ENCODE data around the gene WDR62.

Gene WDR62

GRCh38 chr19:36054733-36055686, at the start of gene WDR62:
TSS of gene WDR62 (plus strand) at chr19:36054897. CDS start at chr19:36054972, 75 bp downstream.
- peak; percentile 98 for DNase-seq

- DNase-seq = no peak
Measured at GRCh38 chr19:36006955-36007354, 47.7 kb upstream of the WDR62 start.

- DNase-seq = no peak
Measured at GRCh38 chr19:36008336-36008978, 46.2 kb upstream of the WDR62 start, which contains the start of gene SYNE4. TSS of gene SYNE4 (minus strand) at chr19:36008813. CDS start at chr19:36008681, 132 bp downstream.

- DNase-seq = peak; percentile 83
Measured at GRCh38 chr19:36009220-36009619, 45.5 kb upstream of the WDR62 start.

GRCh38 chr19:36009633-36010379, 44.9 kb upstream of the WDR62 start:
- DNase-seq = no peak

GRCh38 chr19:36010402-36010801, 44.3 kb upstream of the WDR62 start:
- DNase-seq = no peak

GRCh38 chr19:36013280-36014011, 41.3 kb upstream of the WDR62 start:
- DNase-seq = peak; percentile 65

- peak; percentile 100 for DNase-seq
Measured at GRCh38 chr19:36014012-36014924, 40.4 kb upstream of the WDR62 start, which contains the start of gene ALKBH6. TSS of gene ALKBH6 (minus strand) at chr19:36014213. CDS start at chr19:36013397, 816 bp downstream.

- no peak for DNase-seq
Measured at GRCh38 chr19:36019061-36019670, 35.5 kb upstream of the WDR62 start.

GRCh38 chr19:36023432-36023831, 31.3 kb upstream of the WDR62 start:
- DNase-seq = no peak

GRCh38 chr19:36025541-36025940, 29.2 kb upstream of the WDR62 start:
- no peak for DNase-seq

- DNase-seq = no peak
Measured at GRCh38 chr19:36026091-36026876, 28.4 kb upstream of the WDR62 start.

GRCh38 chr19:36027696-36028095, 27.0 kb upstream of the WDR62 start:
- no peak for DNase-seq

- no peak for DNase-seq
Measured at GRCh38 chr19:36028313-36029041, 26.2 kb upstream of the WDR62 start.

GRCh38 chr19:36030264-36031148, 24.2 kb upstream of the WDR62 start:
- DNase-seq = no peak

- no peak for DNase-seq
Measured at GRCh38 chr19:36031308-36031707, 23.4 kb upstream of the WDR62 start.

- peak; percentile 83 for DNase-seq
Measured at GRCh38 chr19:36032251-36033104, 22.2 kb upstream of the WDR62 start, which contains the start of gene CLIP3. TSS of gene CLIP3 (minus strand) at chr19:36032873. CDS start at chr19:36032357, 516 bp downstream.

Measured in activated effector memory CD4-positive, alpha-beta T cell treated with anti-CD3 and anti-CD28 coated beads, Interleukin-2, amount 50 U/mL, for 16 hours (primary cell).